GM12878 (cell line): ENCODE data around the gene MAN1A1. TPM values are rescaled to one million over a fixed set of nuclear protein-coding genes. Genes with fewer than 3 reads are reported as not detected.

Experiments
- ATAC-seq: fragments of 200-7000 bp; cut with Tn5 transposase; 3 replicates; pipeline ENCODE4 v1.9.1; 2020; ENCODE audit warnings: mild to moderate bottlenecking, moderate library complexity
- BruUV-seq: library from RNA; stranded (reverse); fragments of 400-500 nt; replicated peaks from 2 replicates; lab custom pipeline; 2021; lab: Mats Ljungman, UMichigan
- CTCF ChIA-PET: fragments of 300-600 bp; sonication (Branson Sonifier 250); formaldehyde crosslinking; extraction: SDS; loops from one replicate; lab custom pipeline; 2021; ENCODE audit warnings: inconsistent platforms; lab: Yijun Ruan, JAX
- POLR2A ChIA-PET: fragments of 350-600 bp; formaldehyde crosslinking; extraction: SDS; loops from one replicate; lab custom pipeline; 2021; ENCODE audit warnings: inconsistent platforms; lab: Charles Lee
- RAD21 ChIA-PET: fragments of 300-600 bp; sonication (Branson Sonifier 250); formaldehyde crosslinking; loops from one replicate; lab custom pipeline; 2023; ENCODE audit warnings: antibody characterized with exemption; ENCODE audit not compliant: unreplicated experiment; lab: Charles Lee
- SMC1A ChIA-PET: fragments of 300-600 bp; sonication (Branson Sonifier 250); formaldehyde crosslinking; loops from one replicate; lab custom pipeline; 2023; ENCODE audit not compliant: unreplicated experiment, uncharacterized antibody; lab: Charles Lee
- DNase-seq: peaks from one replicate; pipeline ENCODE4 v3.0.0-alpha.2; 2011; ENCODE audit warnings: low read depth, low spot score
- FAIRE-seq: peaks from 3 replicates; lab custom pipeline; 2011; peaks lifted over from hg19 to GRCh38; lab: Jason Lieb, UNC
- H2AFZ ChIP-seq: 2 replicates; pipeline ENCODE4 v1.6.0; 2011; ENCODE audit warnings: low read depth, low read length, control low read depth; ENCODE audit not compliant: control insufficient read depth
- H3K27ac ChIP-seq: 2 replicates; pipeline ENCODE4 v1.5.1; 2011; ENCODE audit warnings: control low read depth; ENCODE audit not compliant: control insufficient read depth, insufficient read depth
- H3K27me3 ChIP-seq, 2 experiments: replicated peaks in 1 of 2; 2 replicates each; pipeline versions ENCODE4 v1.6.0 to v1.6.1; 2011; ENCODE audit warnings: low read length in 1 of 2; ENCODE audit not compliant: control insufficient read depth in 2 of 2, insufficient read depth in 2 of 2
- H3K36me3 ChIP-seq, 2 experiments: 2 replicates each; pipeline ENCODE4 v1.5.1; 2011; ENCODE audit warnings: low read length in 1 of 2; ENCODE audit not compliant: control insufficient read depth in 2 of 2, insufficient read depth in 2 of 2
- H3K4me1 ChIP-seq: 2 replicates; pipeline ENCODE4 v1.6.1; 2011; ENCODE audit warnings: mild to moderate bottlenecking, low read length, moderate library complexity, mixed read lengths; ENCODE audit not compliant: control insufficient read depth, insufficient read depth
- H3K4me2 ChIP-seq: 2 replicates; pipeline ENCODE4 v1.6.0; 2011; ENCODE audit warnings: control low read depth; ENCODE audit not compliant: control insufficient read depth, insufficient read depth
- H3K4me3 ChIP-seq: fragments of 200-600 bp; sonication (generic); 2 replicates; pipeline ENCODE4 v1.5.1; 2016
- H3K79me2 ChIP-seq: 2 replicates; pipeline ENCODE4 v1.6.0; 2011; ENCODE audit warnings: low read length; ENCODE audit not compliant: control insufficient read depth, insufficient read depth
- H3K9ac ChIP-seq: 2 replicates; pipeline ENCODE4 v1.8.0; 2011; ENCODE audit warnings: low read length, control low read depth, mixed read lengths; ENCODE audit not compliant: control insufficient read depth, insufficient read depth
- H3K9me3 ChIP-seq: replicated peaks from 3 replicates; pipeline ENCODE4 v1.5.1; 2011; ENCODE audit warnings: mild to moderate bottlenecking, low read length; ENCODE audit not compliant: control insufficient read depth, insufficient read depth
- H4K20me1 ChIP-seq: 2 replicates; pipeline ENCODE4 v1.6.0; 2011; ENCODE audit not compliant: control insufficient read depth, insufficient read depth
- ATF7 ChIP-seq: fragments of 450-650 bp; IDR thresholded peaks from 2 replicates; pipeline ENCODE4 v1.6.1; 2016; ENCODE audit warnings: low read depth, mild to moderate bottlenecking
- EED ChIP-seq: sonication (generic); IDR thresholded peaks from 2 replicates; pipeline ENCODE4 v1.6.1; 2016; ENCODE audit warnings: antibody characterized with exemption, low read depth
- FOS ChIP-seq: IDR thresholded peaks from 3 replicates; pipeline ENCODE4 v1.6.1; 2011; ENCODE audit warnings: borderline replicate concordance; ENCODE audit not compliant: insufficient read length; ENCODE audit errors: extremely low read depth
- MYB ChIP-seq: fragments of 150-350 bp; IDR thresholded peaks from 2 replicates; pipeline ENCODE4 v1.6.1; 2014; ENCODE audit warnings: mild to moderate bottlenecking, low read depth, low read length, borderline replicate concordance
- NR2C1 ChIP-seq: fragments of 450-650 bp; IDR thresholded peaks from 2 replicates; pipeline ENCODE4 v1.6.1; 2017; ENCODE audit warnings: antibody characterized with exemption, mild to moderate bottlenecking, moderate library complexity
- POLR2A ChIP-seq: IDR thresholded peaks from 2 replicates; pipeline ENCODE4 v1.6.1; 2011; ENCODE audit warnings: low read depth, mild to moderate bottlenecking, low read length
- SMARCA5 ChIP-seq: fragments of 450-650 bp; IDR thresholded peaks from 2 replicates; pipeline ENCODE4 v1.6.1; 2017; ENCODE audit warnings: mild to moderate bottlenecking
- SREBF2 ChIP-seq: IDR thresholded peaks from 2 replicates; pipeline ENCODE4 v1.6.1; 2012; ENCODE audit warnings: mild to moderate bottlenecking, low read length
- WGBS: methylation state at CpG from one replicate; pipeline ENCODE4 v1.1.6; 2016; ENCODE audit warnings: low lambda C conversion rate; ENCODE audit not compliant: insufficient replicate concordance, insufficient coverage; ENCODE audit errors: missing lambda C conversion rate; 5-methylcytosine and 5-hydroxymethylcytosine counted together
- in situ Hi-C: fragments of 300-500 bp; cut with MboI; formaldehyde crosslinking; loops from 9 replicates; pipeline ENCODE4 v1.14.3; 2018; ENCODE audit warnings: mixed read lengths
- intact Hi-C: fragments of 100-400 bp; cut with micrococcal nuclease; formaldehyde crosslinking; loops from one replicate; pipeline ENCODE4 v1.14.2; 2022; ENCODE audit not compliant: unreplicated experiment
- polyA plus RNA-seq, 11 experiments: library from polyadenylated mRNA; depleted of rRNA in 4 of 11; unstranded in 6 of 11; stranded (reverse) in 5 of 11; fragments of >200 nt; fragmentation: Nextera tagmentation in 4 of 11; fragmentation: Illumina TruSeq in 1 of 11; extraction: Ambion mirVana in 4 of 11; extraction: Trizol in 1 of 11; gene quantifications; 1 replicate in 1 of 11; 2 replicates in 10 of 11; pipeline versions ENCODE4 v1.2.1 to v1.2.3, GENCODE V29; 2011 to 2016; ENCODE audit warnings: inconsistent platforms in 2 of 11, missing spikeins in 2 of 11, low read depth in 1 of 11
- total RNA-seq, 4 experiments: library from RNA; depleted of rRNA in 3 of 4; stranded (reverse); fragments of >200 nt in 3 of 4; fragmentation: Illumina TruSeq in 1 of 4; extraction: Trizol in 1 of 4; gene quantifications; 2 replicates each; pipeline versions ENCODE4 v1.2.1 to v1.2.3, GENCODE V29; 2013 to 2021
- TF ChIP-seq, protein P1 (sequence below): fragments of 450-650 bp; IDR thresholded peaks from 2 replicates; pipeline ENCODE4 v1.6.1; 2017; ENCODE audit warnings: mild to moderate bottlenecking, moderate library complexity
- TF ChIP-seq, protein P2 (sequence below): IDR thresholded peaks from 2 replicates; pipeline ENCODE4 v1.6.1; 2011; ENCODE audit warnings: low read depth, low read length, improper control_type of control experiment, borderline replicate concordance
- TF ChIP-seq, protein P3 (sequence below): fragments of 450-650 bp; conservative IDR thresholded peaks from 2 replicates; pipeline ENCODE4 v1.6.1; 2017; ENCODE audit warnings: mild to moderate bottlenecking, moderate library complexity

MAN1A1 gene
- total and polyA plus RNA-seq, 10 of the 15 experiments (the other 5 are each of a cell fraction or from before 2014, with no cell fraction given), result 5.4 to 28.1 (median 19.5) TPM

DNA sequence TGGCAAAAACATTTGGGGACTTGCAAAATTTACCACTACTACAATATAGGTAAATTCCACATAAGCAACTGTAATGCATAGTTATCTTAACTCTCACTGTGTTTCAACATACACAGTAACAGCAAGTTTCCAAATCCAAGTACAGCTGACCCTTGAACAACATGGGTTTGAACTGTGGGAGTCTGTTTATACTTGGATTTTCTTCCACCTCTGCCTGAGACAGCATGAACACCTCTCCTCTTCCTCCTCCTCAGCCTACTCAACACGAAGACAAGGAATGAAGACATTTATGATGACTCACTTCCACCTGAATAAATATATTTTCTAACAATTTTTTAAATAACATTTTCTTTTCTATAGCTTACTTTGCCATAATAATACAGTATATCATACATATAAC is 25.6 kb downstream of the MAN1A1 start:
- CTCF ChIA-PET, result interaction anchor here (0.9 to 4.9 kb wide), 4 partner anchors 10 to 23 kb away, joined by 3 to 35 read pairs (median 28); no protein-coding TSS in a partner anchor

More for the DNA sequence above, 25.6 kb downstream of the MAN1A1 start:
- ChIA-PET POLR2A (interaction anchor here (3.3 kb wide), 1 partner anchor 10 kb away, joined by 48 read pairs; no protein-coding TSS in a partner anchor), RAD21 (interaction anchor here (2.6 to 3.3 kb wide), 4 partner anchors 10 to 23 kb away, joined by 16 to 51 read pairs (median 40); no protein-coding TSS in a partner anchor), SMC1A (interaction anchor here (0.5 to 6.5 kb wide), 8 partner anchors 12 to 682 kb away, joined by 3 to 120 read pairs (median 11); no protein-coding TSS in a partner anchor)
- Histone ChIP-seq H3K27me3 (no peaks in the 10 kb centered on the region), H4K20me1 (no peaks in the 10 kb centered on the region), H2AFZ (no peak overlapping the region), H3K9me3 (no peaks in the 10 kb centered on the region), H3K4me1 (no peaks in the 10 kb centered on the region), H3K4me2 (no peak overlapping the region), H3K36me3 (peaks cover 3 to 6% of the 10 kb centered on the region in 2 experiments), H3K27ac (no peak overlapping the region), H3K4me3 (no peak overlapping the region), H3K9ac (no peak overlapping the region), H3K79me2 (no peaks in the 10 kb centered on the region)
- DNase-seq (no peak), FAIRE-seq (no peak), ATAC-seq (no peak)
- BruUV-seq, result no TSS peak
- WGBS, result 93% methylated on average over 1 of the region's 1 CpG
- TF ChIP-seq, protein P1, sequence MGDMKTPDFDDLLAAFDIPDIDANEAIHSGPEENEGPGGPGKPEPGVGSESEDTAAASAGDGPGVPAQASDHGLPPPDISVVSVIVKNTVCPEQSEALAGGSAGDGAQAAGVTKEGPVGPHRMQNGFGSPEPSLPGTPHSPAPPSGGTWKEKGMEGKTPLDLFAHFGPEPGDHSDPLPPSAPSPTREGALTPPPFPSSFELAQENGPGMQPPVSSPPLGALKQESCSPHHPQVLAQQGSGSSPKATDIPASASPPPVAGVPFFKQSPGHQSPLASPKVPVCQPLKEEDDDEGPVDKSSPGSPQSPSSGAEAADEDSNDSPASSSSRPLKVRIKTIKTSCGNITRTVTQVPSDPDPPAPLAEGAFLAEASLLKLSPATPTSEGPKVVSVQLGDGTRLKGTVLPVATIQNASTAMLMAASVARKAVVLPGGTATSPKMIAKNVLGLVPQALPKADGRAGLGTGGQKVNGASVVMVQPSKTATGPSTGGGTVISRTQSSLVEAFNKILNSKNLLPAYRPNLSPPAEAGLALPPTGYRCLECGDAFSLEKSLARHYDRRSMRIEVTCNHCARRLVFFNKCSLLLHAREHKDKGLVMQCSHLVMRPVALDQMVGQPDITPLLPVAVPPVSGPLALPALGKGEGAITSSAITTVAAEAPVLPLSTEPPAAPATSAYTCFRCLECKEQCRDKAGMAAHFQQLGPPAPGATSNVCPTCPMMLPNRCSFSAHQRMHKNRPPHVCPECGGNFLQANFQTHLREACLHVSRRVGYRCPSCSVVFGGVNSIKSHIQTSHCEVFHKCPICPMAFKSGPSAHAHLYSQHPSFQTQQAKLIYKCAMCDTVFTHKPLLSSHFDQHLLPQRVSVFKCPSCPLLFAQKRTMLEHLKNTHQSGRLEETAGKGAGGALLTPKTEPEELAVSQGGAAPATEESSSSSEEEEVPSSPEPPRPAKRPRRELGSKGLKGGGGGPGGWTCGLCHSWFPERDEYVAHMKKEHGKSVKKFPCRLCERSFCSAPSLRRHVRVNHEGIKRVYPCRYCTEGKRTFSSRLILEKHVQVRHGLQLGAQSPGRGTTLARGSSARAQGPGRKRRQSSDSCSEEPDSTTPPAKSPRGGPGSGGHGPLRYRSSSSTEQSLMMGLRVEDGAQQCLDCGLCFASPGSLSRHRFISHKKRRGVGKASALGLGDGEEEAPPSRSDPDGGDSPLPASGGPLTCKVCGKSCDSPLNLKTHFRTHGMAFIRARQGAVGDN, result no peak
- TF ChIP-seq POLR2A, result no peak
- no peak for TF ChIP-seq EED
- TF ChIP-seq, protein P2, sequence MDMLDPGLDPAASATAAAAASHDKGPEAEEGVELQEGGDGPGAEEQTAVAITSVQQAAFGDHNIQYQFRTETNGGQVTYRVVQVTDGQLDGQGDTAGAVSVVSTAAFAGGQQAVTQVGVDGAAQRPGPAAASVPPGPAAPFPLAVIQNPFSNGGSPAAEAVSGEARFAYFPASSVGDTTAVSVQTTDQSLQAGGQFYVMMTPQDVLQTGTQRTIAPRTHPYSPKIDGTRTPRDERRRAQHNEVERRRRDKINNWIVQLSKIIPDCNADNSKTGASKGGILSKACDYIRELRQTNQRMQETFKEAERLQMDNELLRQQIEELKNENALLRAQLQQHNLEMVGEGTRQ, result no peak
- TF ChIP-seq SREBF2, result no peak
- TF ChIP-seq SMARCA5, result no peak
- no peak for TF ChIP-seq MYB
- TF ChIP-seq NR2C1, result no peak
- no peak for TF ChIP-seq FOS
- no peak for TF ChIP-seq ATF7
- TF ChIP-seq, protein P3, sequence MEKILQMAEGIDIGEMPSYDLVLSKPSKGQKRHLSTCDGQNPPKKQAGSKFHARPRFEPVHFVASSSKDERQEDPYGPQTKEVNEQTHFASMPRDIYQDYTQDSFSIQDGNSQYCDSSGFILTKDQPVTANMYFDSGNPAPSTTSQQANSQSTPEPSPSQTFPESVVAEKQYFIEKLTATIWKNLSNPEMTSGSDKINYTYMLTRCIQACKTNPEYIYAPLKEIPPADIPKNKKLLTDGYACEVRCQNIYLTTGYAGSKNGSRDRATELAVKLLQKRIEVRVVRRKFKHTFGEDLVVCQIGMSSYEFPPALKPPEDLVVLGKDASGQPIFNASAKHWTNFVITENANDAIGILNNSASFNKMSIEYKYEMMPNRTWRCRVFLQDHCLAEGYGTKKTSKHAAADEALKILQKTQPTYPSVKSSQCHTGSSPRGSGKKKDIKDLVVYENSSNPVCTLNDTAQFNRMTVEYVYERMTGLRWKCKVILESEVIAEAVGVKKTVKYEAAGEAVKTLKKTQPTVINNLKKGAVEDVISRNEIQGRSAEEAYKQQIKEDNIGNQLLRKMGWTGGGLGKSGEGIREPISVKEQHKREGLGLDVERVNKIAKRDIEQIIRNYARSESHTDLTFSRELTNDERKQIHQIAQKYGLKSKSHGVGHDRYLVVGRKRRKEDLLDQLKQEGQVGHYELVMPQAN, result no peak
- intact Hi-C loops, result no loop called here
- in situ Hi-C loops, result no loop called here
